Measurements from ENCODE around the gene AR. TPM values are rescaled to one million over a fixed set of nuclear protein-coding genes. Genes with fewer than 3 reads are reported as not detected.

AR gene
- total and polyA plus RNA-seq, 2 donors = 1.7 to 6.0 TPM

- no peak overlapping the region for H3K4me3 ChIP-seq (ENCODE audit: low read length in 2 of 2)
- no peak for DNase-seq (ENCODE audit: low read depth in 6 of 9, low spot score in 9 of 9)
- peaks cover 0 to 10% of the 10 kb centered on the region in 2 donors for H3K36me3 ChIP-seq (ENCODE audit: control insufficient read depth in 2 of 2, insufficient read depth in 2 of 2, low read length in 1 of 2)
- H3K27me3 ChIP-seq (ENCODE audit: control insufficient read depth in 2 of 2, insufficient read depth in 1 of 2, low read length in 1 of 2) = no peaks in the 10 kb centered on the region
- WGBS = 93% methylated on average over 5 of the region's 5 CpGs
- no peak overlapping the region for H3K27ac ChIP-seq (ENCODE audit: low read depth in 1 of 2, low read length in 1 of 2)
- H3K4me1 ChIP-seq (ENCODE audit: control insufficient read depth in 2 of 2, insufficient read depth in 2 of 2, low read length in 2 of 2) = no peaks in the 10 kb centered on the region
- no peaks in the 10 kb centered on the region for H3K9me3 ChIP-seq (ENCODE audit: control insufficient read depth in 2 of 2, insufficient read depth in 1 of 2, low read length in 1 of 2)
Measured at GRCh38 chrX:67724359-67725110, 180.7 kb downstream of the AR start.

GRCh38 chrX:67725471-67725870 is 181.7 kb downstream of the AR start:
- H3K9me3 ChIP-seq (ENCODE audit: control insufficient read depth in 2 of 2, insufficient read depth in 1 of 2, low read length in 1 of 2) = no peaks in the 10 kb centered on the region
- H3K27ac ChIP-seq (ENCODE audit: low read depth in 1 of 2, low read length in 1 of 2) = no peak overlapping the region
- no peak overlapping the region for H3K4me3 ChIP-seq (ENCODE audit: low read length in 2 of 2)
- 95% methylated on average over 2 of the region's 2 CpGs for WGBS
- H3K36me3 ChIP-seq (ENCODE audit: control insufficient read depth in 2 of 2, insufficient read depth in 2 of 2, low read length in 1 of 2) = peaks cover 0 to 5% of the 10 kb centered on the region in 2 donors
- H3K4me1 ChIP-seq (ENCODE audit: control insufficient read depth in 2 of 2, insufficient read depth in 2 of 2, low read length in 2 of 2) = no peaks in the 10 kb centered on the region
- no peaks in the 10 kb centered on the region for H3K27me3 ChIP-seq (ENCODE audit: control insufficient read depth in 2 of 2, insufficient read depth in 1 of 2, low read length in 1 of 2)
- no peak for DNase-seq (ENCODE audit: low read depth in 6 of 9, low spot score in 9 of 9)

- Histone ChIP-seq H3K4me1 (ENCODE audit: control insufficient read depth in 2 of 2, insufficient read depth in 2 of 2, low read length in 2 of 2) (no peaks in the 10 kb centered on the region), H3K4me3 (ENCODE audit: low read length in 2 of 2) (no peak overlapping the region), H3K27ac (ENCODE audit: low read depth in 1 of 2, low read length in 1 of 2) (no peak overlapping the region), H3K36me3 (ENCODE audit: control insufficient read depth in 2 of 2, insufficient read depth in 2 of 2, low read length in 1 of 2) (peaks cover 0 to 3% of the 10 kb centered on the region in 2 donors), H3K27me3 (ENCODE audit: control insufficient read depth in 2 of 2, insufficient read depth in 1 of 2, low read length in 1 of 2) (no peaks in the 10 kb centered on the region), H3K9me3 (ENCODE audit: control insufficient read depth in 2 of 2, insufficient read depth in 1 of 2, low read length in 1 of 2) (no peaks in the 10 kb centered on the region)
- DNase-seq (ENCODE audit: low read depth in 6 of 9, low spot score in 9 of 9) = no peak
- WGBS = 41% methylated on average over 1 of the region's 1 CpG
Measured at GRCh38 chrX:67726018-67726417, 182.2 kb downstream of the AR start.

- Histone ChIP-seq H3K4me3 (ENCODE audit: low read length in 2 of 2) (no peak overlapping the region), H3K4me1 (ENCODE audit: control insufficient read depth in 2 of 2, insufficient read depth in 2 of 2, low read length in 2 of 2) (no peaks in the 10 kb centered on the region), H3K27me3 (ENCODE audit: control insufficient read depth in 2 of 2, insufficient read depth in 1 of 2, low read length in 1 of 2) (no peaks in the 10 kb centered on the region), H3K9me3 (ENCODE audit: control insufficient read depth in 2 of 2, insufficient read depth in 1 of 2, low read length in 1 of 2) (no peaks in the 10 kb centered on the region), H3K27ac (ENCODE audit: low read depth in 1 of 2, low read length in 1 of 2) (no peak overlapping the region), H3K36me3 (ENCODE audit: control insufficient read depth in 2 of 2, insufficient read depth in 2 of 2, low read length in 1 of 2) (peaks cover 0 to 3% of the 10 kb centered on the region in 2 donors)
- WGBS = 88% methylated on average over 2 of the region's 2 CpGs
- DNase-seq (ENCODE audit: low read depth in 6 of 9, low spot score in 9 of 9) = no peak
Measured at GRCh38 chrX:67727576-67727975, 183.8 kb downstream of the AR start.

- no peak overlapping the region for H3K4me3 ChIP-seq (ENCODE audit: low read length in 2 of 2)
Measured at GRCh38 chrX:67730296-67730695, 186.5 kb downstream of the AR start.

GRCh38 chrX:67731061-67731460 is 187.2 kb downstream of the AR start:
- no peak for DNase-seq (ENCODE audit: low read depth in 6 of 9, low spot score in 9 of 9)
- H3K27ac ChIP-seq (ENCODE audit: low read depth in 1 of 2, low read length in 1 of 2) = no peak overlapping the region
- H3K4me3 ChIP-seq (ENCODE audit: low read length in 2 of 2) = no peak overlapping the region
- H3K36me3 ChIP-seq (ENCODE audit: control insufficient read depth in 2 of 2, insufficient read depth in 2 of 2, low read length in 1 of 2) = no peaks in the 10 kb centered on the region
- no peaks in the 10 kb centered on the region for H3K9me3 ChIP-seq (ENCODE audit: control insufficient read depth in 2 of 2, insufficient read depth in 1 of 2, low read length in 1 of 2)
- H3K27me3 ChIP-seq (ENCODE audit: control insufficient read depth in 2 of 2, insufficient read depth in 1 of 2, low read length in 1 of 2) = no peaks in the 10 kb centered on the region
- H3K4me1 ChIP-seq (ENCODE audit: control insufficient read depth in 2 of 2, insufficient read depth in 2 of 2, low read length in 2 of 2) = no peaks in the 10 kb centered on the region

More at GRCh38 chrX:67730296-67730695, 186.5 kb downstream of the AR start:
- H3K4me1 ChIP-seq (ENCODE audit: control insufficient read depth in 2 of 2, insufficient read depth in 2 of 2, low read length in 2 of 2) = no peaks in the 10 kb centered on the region
- H3K27ac ChIP-seq (ENCODE audit: low read depth in 1 of 2, low read length in 1 of 2) = no peak overlapping the region
- DNase-seq (ENCODE audit: low read depth in 6 of 9, low spot score in 9 of 9) = no peak
- no peaks in the 10 kb centered on the region for H3K9me3 ChIP-seq (ENCODE audit: control insufficient read depth in 2 of 2, insufficient read depth in 1 of 2, low read length in 1 of 2)
- no peaks in the 10 kb centered on the region for H3K36me3 ChIP-seq (ENCODE audit: control insufficient read depth in 2 of 2, insufficient read depth in 2 of 2, low read length in 1 of 2)
- H3K27me3 ChIP-seq (ENCODE audit: control insufficient read depth in 2 of 2, insufficient read depth in 1 of 2, low read length in 1 of 2) = no peaks in the 10 kb centered on the region
- WGBS = 92% methylated on average over 2 of the region's 2 CpGs

GRCh38 chrX:67732864-67733263 is 189.0 kb downstream of the AR start:
- 81% methylated on average over 2 of the region's 2 CpGs for WGBS
- H3K4me3 ChIP-seq (ENCODE audit: low read length in 2 of 2) = no peak overlapping the region
- no peaks in the 10 kb centered on the region for H3K9me3 ChIP-seq (ENCODE audit: control insufficient read depth in 2 of 2, insufficient read depth in 1 of 2, low read length in 1 of 2)
- H3K4me1 ChIP-seq (ENCODE audit: control insufficient read depth in 2 of 2, insufficient read depth in 2 of 2, low read length in 2 of 2) = no peaks in the 10 kb centered on the region
- no peaks in the 10 kb centered on the region for H3K27me3 ChIP-seq (ENCODE audit: control insufficient read depth in 2 of 2, insufficient read depth in 1 of 2, low read length in 1 of 2)
- no peak for DNase-seq (ENCODE audit: low read depth in 6 of 9, low spot score in 9 of 9)
- H3K36me3 ChIP-seq (ENCODE audit: control insufficient read depth in 2 of 2, insufficient read depth in 2 of 2, low read length in 1 of 2) = no peaks in the 10 kb centered on the region
- no peak overlapping the region for H3K27ac ChIP-seq (ENCODE audit: low read depth in 1 of 2, low read length in 1 of 2)

- no peak for DNase-seq (ENCODE audit: low read depth in 6 of 9, low spot score in 9 of 9)
- WGBS = 88% methylated on average over 2 of the region's 2 CpGs
- Histone ChIP-seq H3K4me3 (ENCODE audit: low read length in 2 of 2) (no peak overlapping the region), H3K4me1 (ENCODE audit: control insufficient read depth in 2 of 2, insufficient read depth in 2 of 2, low read length in 2 of 2) (no peaks in the 10 kb centered on the region), H3K27ac (ENCODE audit: low read depth in 1 of 2, low read length in 1 of 2) (no peak overlapping the region), H3K36me3 (ENCODE audit: control insufficient read depth in 2 of 2, insufficient read depth in 2 of 2, low read length in 1 of 2) (no peaks in the 10 kb centered on the region), H3K9me3 (ENCODE audit: control insufficient read depth in 2 of 2, insufficient read depth in 1 of 2, low read length in 1 of 2) (no peaks in the 10 kb centered on the region), H3K27me3 (ENCODE audit: control insufficient read depth in 2 of 2, insufficient read depth in 1 of 2, low read length in 1 of 2) (no peaks in the 10 kb centered on the region)
Measured at GRCh38 chrX:67734111-67734753, 190.4 kb downstream of the AR start.

- Histone ChIP-seq H3K36me3 (ENCODE audit: control insufficient read depth in 2 of 2, insufficient read depth in 2 of 2, low read length in 1 of 2) (no peaks in the 10 kb centered on the region), H3K27ac (ENCODE audit: low read depth in 1 of 2, low read length in 1 of 2) (no peak overlapping the region), H3K4me1 (ENCODE audit: control insufficient read depth in 2 of 2, insufficient read depth in 2 of 2, low read length in 2 of 2) (no peaks in the 10 kb centered on the region), H3K9me3 (ENCODE audit: control insufficient read depth in 2 of 2, insufficient read depth in 1 of 2, low read length in 1 of 2) (no peaks in the 10 kb centered on the region), H3K27me3 (ENCODE audit: control insufficient read depth in 2 of 2, insufficient read depth in 1 of 2, low read length in 1 of 2) (no peaks in the 10 kb centered on the region), H3K4me3 (ENCODE audit: low read length in 2 of 2) (no peak overlapping the region)
- 69% methylated on average over 2 of the region's 2 CpGs for WGBS
- peak in 1 of 9 donors; percentile 22 for DNase-seq (ENCODE audit: low read depth in 6 of 9, low spot score in 9 of 9)
Measured at GRCh38 chrX:67749536-67749935, 205.7 kb downstream of the AR start.

All from thymus (tissue), 11 donors.